Inflammatory macrophage treated with lipopolysaccharide for 4 hours (primary cell): ENCODE results near the gene IFT43.

ENCODE experiments used
- DNase-seq: peaks from one replicate; pipeline ENCODE4 v3.0.0-alpha.2; 2020

Gene IFT43

GRCh38 chr14:76115010-76115422, 129.5 kb downstream of the IFT43 start:
- DNase-seq: no peak

- DNase-seq: no peak
These were observed 132.4 kb downstream of the IFT43 start for GRCh38 chr14:76117789-76118484.

- no peak for DNase-seq
These were observed 133.0 kb downstream of the IFT43 start for GRCh38 chr14:76118594-76118993.

GRCh38 chr14:76121089-76121748, 135.7 kb downstream of the IFT43 start:
- no peak for DNase-seq

- peak; percentile 44 for DNase-seq
These were observed 138.1 kb downstream of the IFT43 start for GRCh38 chr14:76123426-76124225.

- DNase-seq: no peak
These were observed 139.9 kb downstream of the IFT43 start for GRCh38 chr14:76125511-76125910.

- DNase-seq: peak; percentile 68
These were observed 140.5 kb downstream of the IFT43 start for GRCh38 chr14:76126076-76126475.

GRCh38 chr14:76129851-76130576, 144.5 kb downstream of the IFT43 start:
- DNase-seq: no peak

GRCh38 chr14:76131071-76131965, 145.8 kb downstream of the IFT43 start:
- no peak for DNase-seq

- no peak for DNase-seq
These were observed 147.5 kb downstream of the IFT43 start for GRCh38 chr14:76133103-76133502.
